Uterus (tissue), 2 donors: ENCODE results near the gene TEX19.

Experiments used
- POLR2A ChIP-seq, 2 donors: fragments of 450-650 bp; IDR thresholded peaks; one replicate each; pipeline ENCODE4 v1.6.1; 2016; ENCODE audit warnings: antibody characterized with exemption in 2 of 2, mild to moderate bottlenecking in 1 of 2, moderate library complexity in 1 of 2
- TF ChIP-seq, protein P1 (sequence below), 4 experiments: fragments of 200-600 bp in 2 of 4; fragments of 450-650 bp in 2 of 4; sonication (generic) in 2 of 4; IDR thresholded peaks; one replicate each; pipeline ENCODE4 v1.5.1; 2016 to 2019; ENCODE audit warnings: antibody characterized with exemption in 4 of 4, mild to moderate bottlenecking in 2 of 4, moderate library complexity in 1 of 4

DNA sequence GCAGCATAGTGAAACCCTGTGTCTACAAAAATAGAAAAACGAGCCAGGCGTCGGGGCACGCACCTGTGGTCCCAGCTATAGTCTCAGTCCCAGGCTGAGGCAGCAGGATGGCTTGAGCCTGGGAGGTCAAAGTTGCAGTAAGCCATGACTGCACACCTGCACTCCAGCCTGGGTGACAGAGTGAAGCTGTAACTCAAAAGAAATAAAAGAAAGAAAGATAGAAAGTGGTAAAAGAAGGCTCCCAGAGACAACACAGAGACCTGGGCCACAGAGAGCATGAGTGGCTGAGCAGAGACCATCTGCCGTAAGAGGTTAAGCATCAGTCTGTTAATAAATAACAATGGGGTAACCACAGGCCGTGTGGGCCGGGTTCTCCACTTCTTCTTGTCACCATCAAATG lies 43.8 kb downstream of the TEX19 start:
- TF ChIP-seq, protein P1, sequence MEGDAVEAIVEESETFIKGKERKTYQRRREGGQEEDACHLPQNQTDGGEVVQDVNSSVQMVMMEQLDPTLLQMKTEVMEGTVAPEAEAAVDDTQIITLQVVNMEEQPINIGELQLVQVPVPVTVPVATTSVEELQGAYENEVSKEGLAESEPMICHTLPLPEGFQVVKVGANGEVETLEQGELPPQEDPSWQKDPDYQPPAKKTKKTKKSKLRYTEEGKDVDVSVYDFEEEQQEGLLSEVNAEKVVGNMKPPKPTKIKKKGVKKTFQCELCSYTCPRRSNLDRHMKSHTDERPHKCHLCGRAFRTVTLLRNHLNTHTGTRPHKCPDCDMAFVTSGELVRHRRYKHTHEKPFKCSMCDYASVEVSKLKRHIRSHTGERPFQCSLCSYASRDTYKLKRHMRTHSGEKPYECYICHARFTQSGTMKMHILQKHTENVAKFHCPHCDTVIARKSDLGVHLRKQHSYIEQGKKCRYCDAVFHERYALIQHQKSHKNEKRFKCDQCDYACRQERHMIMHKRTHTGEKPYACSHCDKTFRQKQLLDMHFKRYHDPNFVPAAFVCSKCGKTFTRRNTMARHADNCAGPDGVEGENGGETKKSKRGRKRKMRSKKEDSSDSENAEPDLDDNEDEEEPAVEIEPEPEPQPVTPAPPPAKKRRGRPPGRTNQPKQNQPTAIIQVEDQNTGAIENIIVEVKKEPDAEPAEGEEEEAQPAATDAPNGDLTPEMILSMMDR (IDR thresholded peaks at IDR 0.05), result no peak
- no peak for TF ChIP-seq POLR2A (IDR thresholded peaks at IDR 0.05)
